Trophoblast cell (in vitro differentiated cells and primary cell): ENCODE results near the gene CLTA.

Experiments used
- DNase-seq, 2 donors: peaks; one replicate each; pipeline ENCODE4 v3.0.0-alpha.2; 2016
- H2AFZ ChIP-seq: 2 replicates; pipeline ENCODE4 v1.6.1; 2013; ENCODE audit warnings: low read length, moderate library complexity, mild to moderate bottlenecking; ENCODE audit not compliant: insufficient read depth, poor library complexity
- H2AK5ac ChIP-seq: 2 replicates; pipeline ENCODE4 v1.6.1; 2013; ENCODE audit warnings: mild to moderate bottlenecking, low read length
- H2BK120ac ChIP-seq: 2 replicates; pipeline ENCODE4 v1.6.1; 2013; ENCODE audit warnings: low read length, mild to moderate bottlenecking, moderate library complexity; ENCODE audit not compliant: insufficient read depth, poor library complexity
- H2BK12ac ChIP-seq: 2 replicates; pipeline ENCODE4 v1.6.1; 2013; ENCODE audit warnings: mild to moderate bottlenecking, low read length, moderate library complexity
- H2BK5ac ChIP-seq: 2 replicates; pipeline ENCODE4 v1.6.1; 2013; ENCODE audit warnings: low read length, low read depth, moderate library complexity, mild to moderate bottlenecking; ENCODE audit not compliant: poor library complexity
- H3K14ac ChIP-seq: 2 replicates; pipeline ENCODE4 v1.6.1; 2013; ENCODE audit warnings: mild to moderate bottlenecking, low read length
- H3K18ac ChIP-seq: 2 replicates; pipeline ENCODE4 v1.6.1; 2013; ENCODE audit warnings: mild to moderate bottlenecking, low read length
- H3K23ac ChIP-seq: 2 replicates; pipeline ENCODE4 v1.6.1; 2013; ENCODE audit warnings: low read length
- H3K27ac ChIP-seq: 2 replicates; pipeline ENCODE4 v1.5.1; 2013; ENCODE audit warnings: low read depth, mild to moderate bottlenecking, inconsistent platforms, low read length, moderate library complexity
- H3K27me3 ChIP-seq: 2 replicates; pipeline ENCODE4 v1.6.1; 2013; ENCODE audit warnings: inconsistent platforms, mild to moderate bottlenecking, low read length, moderate library complexity; ENCODE audit not compliant: insufficient read depth
- H3K36me3 ChIP-seq, 2 experiments: 1 replicate in 1 of 2; 2 replicates in 1 of 2; pipeline ENCODE4 v1.6.1; 2013; ENCODE audit warnings: low read length in 2 of 2, mild to moderate bottlenecking in 2 of 2, moderate library complexity in 1 of 2; ENCODE audit not compliant: insufficient read depth in 2 of 2, control insufficient read depth in 1 of 2
- H3K4ac ChIP-seq: 2 replicates; pipeline ENCODE4 v1.6.1; 2013; ENCODE audit warnings: low read depth, mild to moderate bottlenecking, low read length, moderate library complexity
- H3K4me1 ChIP-seq, 2 experiments: 1 replicate in 1 of 2; 2 replicates in 1 of 2; pipeline ENCODE4 v1.6.1; 2013; ENCODE audit warnings: low read length in 2 of 2, mild to moderate bottlenecking in 2 of 2, moderate library complexity in 1 of 2; ENCODE audit not compliant: insufficient read depth in 2 of 2, control insufficient read depth in 1 of 2
- H3K4me2 ChIP-seq: 2 replicates; pipeline ENCODE4 v1.6.1; 2013; ENCODE audit warnings: inconsistent platforms, mild to moderate bottlenecking, low read length, moderate library complexity
- H3K4me3 ChIP-seq: 2 replicates; pipeline ENCODE4 v1.5.1; 2013; ENCODE audit warnings: mild to moderate bottlenecking, low read depth, low read length, inconsistent platforms
- H3K79me1 ChIP-seq: one replicate; pipeline ENCODE4 v1.6.1; 2013; ENCODE audit warnings: low read length
- H3K79me2 ChIP-seq: 2 replicates; pipeline ENCODE4 v1.6.1; 2013; ENCODE audit warnings: low read length, mild to moderate bottlenecking; ENCODE audit not compliant: control insufficient read depth, insufficient read depth, poor library complexity
- H3K9ac ChIP-seq: 2 replicates; pipeline ENCODE4 v1.6.1; 2013; ENCODE audit warnings: mild to moderate bottlenecking, low read length
- H3K9me3 ChIP-seq: 2 replicates; pipeline ENCODE4 v1.6.1; 2013; ENCODE audit warnings: low read depth, mild to moderate bottlenecking, control low read depth, inconsistent platforms, low read length; ENCODE audit not compliant: insufficient read depth
- H4K12ac ChIP-seq: 2 replicates; pipeline ENCODE4 v1.6.1; 2013; ENCODE audit warnings: low read depth, mild to moderate bottlenecking, low read length, moderate library complexity
- H4K8ac ChIP-seq: 2 replicates; pipeline ENCODE4 v1.6.1; 2013; ENCODE audit warnings: low read depth, mild to moderate bottlenecking, low read length, moderate library complexity
- H4K91ac ChIP-seq: one replicate; pipeline ENCODE4 v1.6.1; 2013; ENCODE audit warnings: low read depth, mild to moderate bottlenecking, low read length, moderate library complexity
- WGBS: extraction: QIAGEN DNeasy Blood & Tissue Kit; methylation state at CpG from one replicate; pipeline ENCODE4 v1.1.7; 2013; ENCODE audit warnings: missing lambda C conversion rate; ENCODE audit not compliant: insufficient read length, insufficient coverage; ENCODE audit errors: extremely low coverage; 5-methylcytosine and 5-hydroxymethylcytosine counted together

The CLTA gene

GRCh38 chr9:36151316-36152210 lies 39.2 kb upstream of the CLTA start:
- no peak overlapping the region for H3K18ac ChIP-seq
- no peaks in the 10 kb centered on the region for H3K79me1 ChIP-seq
- H3K4me3 ChIP-seq, result no peak overlapping the region
- H3K9ac ChIP-seq, result no peak overlapping the region
- H3K27me3 ChIP-seq, result no peaks in the 10 kb centered on the region
- no peak overlapping the region for H3K14ac ChIP-seq
- DNase-seq, result peak; percentile 37 to 43
- no peak overlapping the region for H2AFZ ChIP-seq
- H3K4me1 ChIP-seq, result peaks cover 2 to 3% of the 10 kb centered on the region in 2 experiments
- no peak overlapping the region for H3K4me2 ChIP-seq
- no peaks in the 10 kb centered on the region for H3K79me2 ChIP-seq
- H3K9me3 ChIP-seq, result peaks cover 6% of the 10 kb centered on the region
- no peak overlapping the region for H2BK5ac ChIP-seq
- H3K36me3 ChIP-seq, result peaks cover 13 to 14% of the 10 kb centered on the region in 2 experiments
- H4K8ac ChIP-seq, result no peak overlapping the region
- WGBS, result no CpG with 5 or more reads among the region's 14 CpGs
- H2BK12ac ChIP-seq, result no peak overlapping the region
- no peak overlapping the region for H4K91ac ChIP-seq
- no peak overlapping the region for H2BK120ac ChIP-seq
- no peak overlapping the region for H3K27ac ChIP-seq
- no peak overlapping the region for H3K23ac ChIP-seq
- no peak overlapping the region for H4K12ac ChIP-seq
- no peak overlapping the region for H2AK5ac ChIP-seq
- no peak overlapping the region for H3K4ac ChIP-seq

- Histone ChIP-seq H3K27ac (no peak overlapping the region), H3K36me3 (peaks cover 9 to 10% of the 10 kb centered on the region in 2 experiments), H4K8ac (no peak overlapping the region), H3K79me2 (no peaks in the 10 kb centered on the region), H3K9me3 (peaks cover 2% of the 10 kb centered on the region), H3K4me3 (no peak overlapping the region), H2AFZ (no peak overlapping the region), H3K79me1 (no peaks in the 10 kb centered on the region), H3K18ac (no peak overlapping the region), H2BK5ac (no peak overlapping the region), H2BK12ac (no peak overlapping the region), H3K14ac (no peak overlapping the region), H2AK5ac (no peak overlapping the region), H3K23ac (no peak overlapping the region), H3K9ac (no peak overlapping the region), H3K4me1 (peaks cover 2 to 3% of the 10 kb centered on the region in 2 experiments), H3K27me3 (no peaks in the 10 kb centered on the region), H2BK120ac (no peak overlapping the region), H3K4me2 (no peak overlapping the region), H4K91ac (no peak overlapping the region), H3K4ac (no peak overlapping the region), H4K12ac (no peak overlapping the region)
- WGBS, result no CpG with 5 or more reads among the region's 10 CpGs
- DNase-seq, result no peak
Observed at GRCh38 chr9:36152741-36153438, 37.8 kb upstream of the CLTA start.

GRCh38 chr9:36153746-36154145 lies 37.0 kb upstream of the CLTA start:
- no peaks in the 10 kb centered on the region for H3K27me3 ChIP-seq
- H3K9me3 ChIP-seq, result peaks cover 2% of the 10 kb centered on the region
- no peak overlapping the region for H2BK5ac ChIP-seq
- no peak overlapping the region for H3K27ac ChIP-seq
- no peak overlapping the region for H4K91ac ChIP-seq
- H3K9ac ChIP-seq, result no peak overlapping the region
- H3K36me3 ChIP-seq, result peaks cover 5 to 6% of the 10 kb centered on the region in 2 experiments
- H2AK5ac ChIP-seq, result no peak overlapping the region
- no peaks in the 10 kb centered on the region for H3K79me1 ChIP-seq
- H2AFZ ChIP-seq, result no peak overlapping the region
- H3K4me2 ChIP-seq, result no peak overlapping the region
- H4K8ac ChIP-seq, result no peak overlapping the region
- H2BK120ac ChIP-seq, result no peak overlapping the region
- H3K18ac ChIP-seq, result no peak overlapping the region
- H3K23ac ChIP-seq, result no peak overlapping the region
- H3K4me3 ChIP-seq, result no peak overlapping the region
- no peak overlapping the region for H3K4ac ChIP-seq
- H3K4me1 ChIP-seq, result peaks cover 2 to 3% of the 10 kb centered on the region in 2 experiments
- H3K79me2 ChIP-seq, result no peaks in the 10 kb centered on the region
- H2BK12ac ChIP-seq, result no peak overlapping the region
- H4K12ac ChIP-seq, result no peak overlapping the region
- no peak overlapping the region for H3K14ac ChIP-seq
- no peak for DNase-seq
- WGBS, result no CpG with 5 or more reads among the region's 9 CpGs

GRCh38 chr9:36154331-36154952 lies 36.3 kb upstream of the CLTA start:
- Histone ChIP-seq H3K9ac (no peak overlapping the region), H3K14ac (no peak overlapping the region), H3K4me3 (no peak overlapping the region), H2BK120ac (no peak overlapping the region), H2BK5ac (no peak overlapping the region), H4K91ac (no peak overlapping the region), H3K27ac (no peak overlapping the region), H4K8ac (no peak overlapping the region), H3K27me3 (no peaks in the 10 kb centered on the region), H2AFZ (no peak overlapping the region), H2AK5ac (no peak overlapping the region), H3K79me2 (no peaks in the 10 kb centered on the region), H3K4me2 (no peak overlapping the region), H3K4me1 (peaks cover 0 to 2% of the 10 kb centered on the region in 2 experiments), H2BK12ac (no peak overlapping the region), H3K4ac (no peak overlapping the region), H3K79me1 (no peaks in the 10 kb centered on the region), H3K23ac (no peak overlapping the region), H3K9me3 (peaks cover 2% of the 10 kb centered on the region), H3K36me3 (peaks cover 5 to 6% of the 10 kb centered on the region in 2 experiments), H3K18ac (no peak overlapping the region), H4K12ac (no peak overlapping the region)
- no CpG with 5 or more reads among the region's 11 CpGs for WGBS
- DNase-seq, result peak in 1 of 2 donors; percentile 47
